Mucosa of descending colon (tissue), 3 donors: ENCODE data around the gene MGAT4D. TPM values are rescaled to one million over a fixed set of nuclear protein-coding genes. Genes with fewer than 3 reads are reported as not detected.
"Not testable (repeated sequence)": the region's sequence is repeated elsewhere in the genome, so short reads cannot be mapped to it uniquely, and the experiment has no call there.

ENCODE experiments used
- ATAC-seq: fragments of 200-7000 bp; cut with Tn5 transposase; one replicate; pipeline ENCODE4 v1.9.1; 2020; ENCODE audit warnings: mild to moderate bottlenecking, moderate library complexity
- DNase-seq, 3 donors: peaks; one replicate each; pipeline ENCODE4 v3.0.0-alpha.2; 2020
- H3K36me3 ChIP-seq: fragments of 200-600 bp; one replicate; pipeline ENCODE4 v1.8.0; 2021; ENCODE audit warnings: low read depth, mild to moderate bottlenecking
- H3K4me1 ChIP-seq: fragments of 200-600 bp; one replicate; pipeline ENCODE4 v1.8.0; 2021; ENCODE audit warnings: low read depth, mild to moderate bottlenecking
- H3K4me3 ChIP-seq: fragments of 200-600 bp; one replicate; pipeline ENCODE4 v1.8.0; 2021; ENCODE audit warnings: mild to moderate bottlenecking
- H3K9me3 ChIP-seq: fragments of 200-600 bp; one replicate; pipeline ENCODE4 v1.8.0; 2021; ENCODE audit warnings: mild to moderate bottlenecking
- intact Hi-C, 2 donors: fragments of 100-400 bp; cut with DNase I in 1 of 2; cut with micrococcal nuclease in 1 of 2; formaldehyde crosslinking; loops; one replicate each; pipeline versions ENCODE4 v1.11.0 to v1.11.1; 2022; cut with DNase I, micrococcal nuclease
- total RNA-seq, 3 donors: library from RNA; stranded (reverse); fragmentation: NEBNext Ultra II Directional in 2 of 3; extraction: Animal tissue kit (Norgen Biotek cat#: 25700) in 2 of 3; gene quantifications; one replicate each; pipeline versions ENCODE4 v1.2.1 to v1.2.4, GENCODE V29; 2021 to 2023
- TF ChIP-seq, protein P1 (sequence below): fragments of 200-600 bp; IDR thresholded peaks from one replicate; pipeline ENCODE4 v1.8.0; 2022; ENCODE audit warnings: antibody characterized with exemption, mild to moderate bottlenecking
- donor health status: DM: no; HTN: no; CAD: no; lungs with moderate emphysema.
- donor health status: DM: no; HTN: no; CAD: no.
- donor health status: DM: no; HTN: yes; CAD: no.

The MGAT4D gene
- total RNA-seq, 3 donors from 2014 or later = not detected

DNA sequence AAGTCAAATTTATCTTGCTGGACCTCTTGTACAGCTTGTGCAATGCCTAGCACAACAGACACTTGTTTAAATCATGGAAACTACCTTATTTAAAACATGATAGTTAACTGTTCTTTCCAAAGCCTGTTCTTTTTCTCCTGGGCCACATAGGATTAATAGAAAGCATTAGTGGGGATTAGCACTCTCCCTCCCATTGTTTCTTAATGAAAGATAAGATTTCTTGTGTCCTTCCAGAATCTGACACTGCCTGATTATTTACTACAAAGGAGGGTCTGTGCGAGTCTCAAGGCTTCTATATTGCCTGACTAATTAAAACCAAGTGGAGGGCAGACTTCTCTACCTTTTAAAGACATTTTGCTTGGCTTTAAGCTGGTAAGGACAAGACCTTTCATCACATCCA lies 17.3 kb upstream of the MGAT4D start:
- Histone ChIP-seq H3K9me3 (no peaks in the 10 kb centered on the region), H3K36me3 (no peaks in the 10 kb centered on the region), H3K4me3 (no peak overlapping the region), H3K4me1 (no peaks in the 10 kb centered on the region)
- intact Hi-C loops = no loop called here
- TF ChIP-seq, protein P1, sequence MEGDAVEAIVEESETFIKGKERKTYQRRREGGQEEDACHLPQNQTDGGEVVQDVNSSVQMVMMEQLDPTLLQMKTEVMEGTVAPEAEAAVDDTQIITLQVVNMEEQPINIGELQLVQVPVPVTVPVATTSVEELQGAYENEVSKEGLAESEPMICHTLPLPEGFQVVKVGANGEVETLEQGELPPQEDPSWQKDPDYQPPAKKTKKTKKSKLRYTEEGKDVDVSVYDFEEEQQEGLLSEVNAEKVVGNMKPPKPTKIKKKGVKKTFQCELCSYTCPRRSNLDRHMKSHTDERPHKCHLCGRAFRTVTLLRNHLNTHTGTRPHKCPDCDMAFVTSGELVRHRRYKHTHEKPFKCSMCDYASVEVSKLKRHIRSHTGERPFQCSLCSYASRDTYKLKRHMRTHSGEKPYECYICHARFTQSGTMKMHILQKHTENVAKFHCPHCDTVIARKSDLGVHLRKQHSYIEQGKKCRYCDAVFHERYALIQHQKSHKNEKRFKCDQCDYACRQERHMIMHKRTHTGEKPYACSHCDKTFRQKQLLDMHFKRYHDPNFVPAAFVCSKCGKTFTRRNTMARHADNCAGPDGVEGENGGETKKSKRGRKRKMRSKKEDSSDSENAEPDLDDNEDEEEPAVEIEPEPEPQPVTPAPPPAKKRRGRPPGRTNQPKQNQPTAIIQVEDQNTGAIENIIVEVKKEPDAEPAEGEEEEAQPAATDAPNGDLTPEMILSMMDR = no peak
- ATAC-seq (no peak), DNase-seq (no peak)

DNA sequence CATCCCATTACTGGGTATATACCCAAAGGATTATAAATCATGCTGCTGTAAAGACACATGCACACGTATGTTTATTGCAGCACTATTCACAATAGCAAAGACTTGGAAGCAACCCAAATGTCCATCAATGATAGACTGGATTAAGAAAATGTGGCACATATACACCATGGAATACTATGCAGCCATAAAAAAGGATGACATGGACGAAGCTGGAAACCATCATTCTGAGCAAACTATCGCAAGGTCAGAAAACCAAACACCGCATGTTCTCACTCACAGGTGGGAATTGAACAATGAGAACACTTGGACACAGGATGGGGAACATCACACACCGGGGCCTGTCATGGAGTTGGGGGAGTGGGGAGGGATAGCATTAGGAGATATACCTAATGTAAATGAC lies 15.7 kb upstream of the MGAT4D start:
- intact Hi-C loops, DNase-seq, ATAC-seq, H3K4me1 ChIP-seq, H3K36me3 ChIP-seq, H3K4me3 ChIP-seq, H3K9me3 ChIP-seq: not testable (repeated sequence)

DNA sequence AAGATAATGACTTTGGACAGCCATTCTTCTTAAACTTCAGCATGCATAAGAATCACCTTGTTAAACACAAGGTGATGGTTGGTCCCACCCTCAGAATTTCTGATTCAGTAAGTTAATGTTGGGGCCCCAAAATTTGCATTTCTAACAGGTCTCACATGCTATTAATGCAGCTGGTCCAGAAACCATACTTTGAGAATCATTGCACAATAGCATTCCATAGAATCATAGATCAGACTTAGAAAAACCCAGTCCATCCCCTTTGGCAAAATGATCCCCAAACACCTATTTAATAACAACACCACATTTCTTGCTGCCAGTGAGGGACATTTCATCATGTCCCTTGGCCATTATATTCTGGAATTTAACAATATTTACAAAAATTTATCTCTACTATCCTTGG lies 6.2 kb upstream of the MGAT4D start:
- Histone ChIP-seq H3K36me3 (no peaks in the 10 kb centered on the region), H3K9me3 (no peaks in the 10 kb centered on the region), H3K4me1 (no peaks in the 10 kb centered on the region), H3K4me3 (no peak overlapping the region)
- TF ChIP-seq, protein P1 = no peak
- ATAC-seq (no peak), DNase-seq (no peak)
- intact Hi-C loops = no loop called here

DNA sequence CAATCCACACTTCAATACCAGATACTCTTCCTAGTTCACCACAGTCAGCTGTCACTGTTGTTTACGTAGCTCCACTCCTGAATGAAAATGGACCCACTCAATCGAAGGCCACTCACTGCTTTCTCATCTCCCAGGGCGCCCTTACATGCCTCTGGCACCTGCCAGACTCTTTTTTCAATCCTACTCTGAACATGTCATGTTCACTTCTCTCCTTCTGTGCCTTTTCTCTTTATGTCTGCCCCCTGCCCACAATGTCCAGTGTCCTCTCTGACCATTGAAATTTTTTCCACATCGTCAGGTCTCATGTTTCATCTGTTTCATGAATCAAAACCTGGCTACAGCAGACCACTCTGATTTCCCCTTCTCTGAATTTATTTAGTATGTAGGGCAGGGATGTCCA lies 1.3 kb upstream of the MGAT4D start:
- no peak for DNase-seq
- intact Hi-C loops = no loop called here
- H3K4me1 ChIP-seq = no peaks in the 10 kb centered on the region

GRCh38 chr4:140497405-140497746 lies 717 bp downstream of the MGAT4D start:
- no peak for ATAC-seq
- TF ChIP-seq, protein P1 = no peak
- no peak overlapping the region for H3K4me3 ChIP-seq
- no peaks in the 10 kb centered on the region for H3K36me3 ChIP-seq
- H3K9me3 ChIP-seq = no peaks in the 10 kb centered on the region
- no peak for DNase-seq
- intact Hi-C loops = no loop called here
- H3K4me1 ChIP-seq = no peaks in the 10 kb centered on the region

More for the DNA sequence above, 1.3 kb upstream of the MGAT4D start:
- no peak for ATAC-seq
- Histone ChIP-seq H3K9me3 (no peaks in the 10 kb centered on the region), H3K4me3 (no peak overlapping the region), H3K36me3 (no peaks in the 10 kb centered on the region)
- TF ChIP-seq, protein P1 = no peak

- H3K36me3 ChIP-seq = no peaks in the 10 kb centered on the region
- TF ChIP-seq, protein P1 = no peak
- no peak overlapping the region for H3K4me3 ChIP-seq
- H3K9me3 ChIP-seq = peaks cover 3% of the 10 kb centered on the region
- intact Hi-C loops = no loop called here
- ATAC-seq (no peak), DNase-seq (no peak)
- no peaks in the 10 kb centered on the region for H3K4me1 ChIP-seq
Observed at GRCh38 chr4:140485939-140486338, 12.2 kb downstream of the MGAT4D start.
